Endodermal cell (in vitro differentiated cells): ENCODE measurements around the gene CRYZL1. TPM values are rescaled to one million over a fixed set of nuclear protein-coding genes. Genes with fewer than 3 reads are reported as not detected.

Experiments used
- DNase-seq: peaks from one replicate; pipeline ENCODE4 v3.0.0-alpha.2; 2017
- H3K27ac ChIP-seq: 2 replicates; pipeline ENCODE4 v1.5.1; 2013; ENCODE audit warnings: mild to moderate bottlenecking, low read depth, low read length, moderate library complexity
- H3K27me3 ChIP-seq: 2 replicates; pipeline ENCODE4 v1.6.1; 2013; ENCODE audit warnings: mild to moderate bottlenecking, low read length, moderate library complexity; ENCODE audit not compliant: insufficient read depth, control insufficient read depth, poor library complexity, severe bottlenecking
- H3K36me3 ChIP-seq: 2 replicates; pipeline ENCODE4 v1.7.0; 2013; ENCODE audit warnings: mild to moderate bottlenecking, low read length, moderate library complexity; ENCODE audit not compliant: control insufficient read depth, insufficient read depth
- H3K4me1 ChIP-seq: one replicate; pipeline ENCODE4 v1.7.0; 2013; ENCODE audit warnings: low read length; ENCODE audit not compliant: control insufficient read depth, insufficient read depth
- H3K4me3 ChIP-seq: 2 replicates; pipeline ENCODE4 v1.5.1; 2013; ENCODE audit warnings: mild to moderate bottlenecking, low read length, moderate library complexity
- H3K9ac ChIP-seq: 2 replicates; pipeline ENCODE4 v1.6.1; 2013; ENCODE audit warnings: mild to moderate bottlenecking, low read length, moderate library complexity; ENCODE audit not compliant: poor library complexity, severe bottlenecking; ENCODE audit errors: extremely low read depth
- H3K9me3 ChIP-seq: 2 replicates; pipeline ENCODE4 v1.6.1; 2013; ENCODE audit warnings: mild to moderate bottlenecking, low read length, moderate library complexity; ENCODE audit not compliant: control insufficient read depth
- H3K27ac Mint-ChIP-seq: 2 replicates; pipeline ENCODE4 v1.8.0; 2020; ENCODE audit warnings: mixed read lengths
- H3K27me3 Mint-ChIP-seq: 2 replicates; pipeline ENCODE4 v1.8.0; 2021; ENCODE audit warnings: mild to moderate bottlenecking, mixed read lengths; ENCODE audit not compliant: insufficient read depth
- H3K36me3 Mint-ChIP-seq: 2 replicates; pipeline ENCODE4 v1.8.0; 2020; ENCODE audit warnings: low read depth, mixed read lengths
- H3K4me1 Mint-ChIP-seq: 2 replicates; pipeline ENCODE4 v1.8.0; 2020; ENCODE audit warnings: mixed read lengths
- H3K4me3 Mint-ChIP-seq: 2 replicates; pipeline ENCODE4 v1.8.0; 2020; ENCODE audit warnings: mild to moderate bottlenecking, moderate library complexity, mixed read lengths
- H3K9me3 Mint-ChIP-seq: 2 replicates; pipeline ENCODE4 v1.8.0; 2020; ENCODE audit warnings: mild to moderate bottlenecking, mixed read lengths
- CTCF ChIP-seq: fragments of 200-600 bp; sonication (generic); conservative IDR thresholded peaks from 2 replicates; pipeline ENCODE4 v1.5.0; 2021; ENCODE audit warnings: antibody characterized with exemption, mild to moderate bottlenecking
- WGBS, 2 experiments: methylation state at CpG; one replicate each; pipeline versions ENCODE4 v1.1.5 to v1.1.7; 2013; ENCODE audit warnings: missing lambda C conversion rate in 2 of 2, mixed read lengths in 1 of 2; ENCODE audit not compliant: insufficient coverage in 1 of 2, insufficient read length in 1 of 2; 5-methylcytosine and 5-hydroxymethylcytosine counted together
- total RNA-seq, 2 donors: library from RNA; stranded (reverse); fragmentation: NEBNext Ultra II Directional in 1 of 2; extraction: Animal tissue kit (Norgen Biotek cat#: 25700) in 1 of 2; gene quantifications; 2 replicates in 1 of 2; 3 replicates in 1 of 2; pipeline ENCODE4 v1.2.1, GENCODE V29; 2021

Gene CRYZL1
- total RNA-seq, 2 donors from 2014 or later: 33.8 to 51.0 TPM

- Mint-ChIP-seq H3K4me3 (no peak overlapping the region), H3K36me3 (peaks cover 66% of the 10 kb centered on the region), H3K4me1 (peaks cover 5% of the 10 kb centered on the region), H3K27ac (no peak overlapping the region), H3K9me3 (no peaks in the 10 kb centered on the region), H3K27me3 (no peaks in the 10 kb centered on the region)
- Histone ChIP-seq H3K36me3 (peaks cover 91% of the 10 kb centered on the region), H3K4me1 (no peaks in the 10 kb centered on the region), H3K27me3 (no peaks in the 10 kb centered on the region), H3K9ac (no peak overlapping the region), H3K27ac (no peak overlapping the region), H3K9me3 (no peaks in the 10 kb centered on the region), H3K4me3 (no peak overlapping the region)
- TF ChIP-seq CTCF: no peak
- DNase-seq: no peak
These were observed 80.6 kb downstream of the CRYZL1 start for GRCh38 chr21:33560965-33561364.

- WGBS, 2 experiments: 96 to 99% methylated on average over 10 of the region's 10 CpGs
- H3K27ac Mint-ChIP-seq: no peak overlapping the region
- Histone ChIP-seq H3K27me3 (no peaks in the 10 kb centered on the region), H3K36me3 (peaks cover 92% of the 10 kb centered on the region), H3K27ac (no peak overlapping the region), H3K4me3 (no peak overlapping the region), H3K9me3 (no peaks in the 10 kb centered on the region), H3K9ac (no peak overlapping the region), H3K4me1 (no peaks in the 10 kb centered on the region)
- H3K4me1 Mint-ChIP-seq: peaks cover 5% of the 10 kb centered on the region
- TF ChIP-seq CTCF: no peak
- peaks cover 75% of the 10 kb centered on the region for H3K36me3 Mint-ChIP-seq
- H3K27me3 Mint-ChIP-seq: no peaks in the 10 kb centered on the region
- no peaks in the 10 kb centered on the region for H3K9me3 Mint-ChIP-seq
- no peak for DNase-seq
- H3K4me3 Mint-ChIP-seq: no peak overlapping the region
These were observed 81.7 kb downstream of the CRYZL1 start for GRCh38 chr21:33559813-33560212.

- Histone ChIP-seq H3K9me3 (no peaks in the 10 kb centered on the region), H3K4me1 (no peaks in the 10 kb centered on the region), H3K27me3 (no peaks in the 10 kb centered on the region), H3K27ac (no peak overlapping the region), H3K9ac (no peak overlapping the region), H3K36me3 (peaks cover 93% of the 10 kb centered on the region), H3K4me3 (no peak overlapping the region)
- no peak overlapping the region for H3K27ac Mint-ChIP-seq
- H3K4me3 Mint-ChIP-seq: no peak overlapping the region
- no peaks in the 10 kb centered on the region for H3K27me3 Mint-ChIP-seq
- peaks cover 11% of the 10 kb centered on the region for H3K4me1 Mint-ChIP-seq
- TF ChIP-seq CTCF: no peak
- WGBS, 2 experiments: 100% methylated on average over 2 to 3 of the region's 4 CpGs
- no peaks in the 10 kb centered on the region for H3K9me3 Mint-ChIP-seq
- peaks cover 85% of the 10 kb centered on the region for H3K36me3 Mint-ChIP-seq
- no peak for DNase-seq
These were observed 82.6 kb downstream of the CRYZL1 start for GRCh38 chr21:33558777-33559421.
